HG03139 (cell line): ENCODE measurements around the gene NIN.
"Not testable (repeated sequence)": the region's sequence is repeated elsewhere in the genome, so short reads cannot be mapped to it uniquely, and the experiment has no call there.

Experiments used
- ATAC-seq: cut with Tn5 transposase; IDR thresholded peaks from one replicate; pipeline ENCODE4 v1.9.1; 2021; ENCODE audit not compliant: unreplicated experiment

NIN gene

GRCh38 chr14:50719911-50720759, 110.8 kb downstream of the NIN start:
- ATAC-seq = no peak

GRCh38 chr14:50718949-50719348, 112.0 kb downstream of the NIN start:
- ATAC-seq = no peak

- no peak for ATAC-seq
These were observed 113.2 kb downstream of the NIN start for GRCh38 chr14:50717811-50718210.

GRCh38 chr14:50714450-50715073, 116.4 kb downstream of the NIN start:
- ATAC-seq = no peak

- ATAC-seq = no peak
These were observed 119.9 kb downstream of the NIN start for GRCh38 chr14:50711043-50711442.

GRCh38 chr14:50705026-50705593, 125.9 kb downstream of the NIN start:
- ATAC-seq = no peak

- ATAC-seq = no peak
These were observed 126.4 kb downstream of the NIN start for GRCh38 chr14:50704454-50705010.

- ATAC-seq = no peak
These were observed 133.2 kb downstream of the NIN start for GRCh38 chr14:50697659-50698290.

- not testable (repeated sequence) for ATAC-seq
These were observed 136.7 kb downstream of the NIN start for GRCh38 chr14:50694260-50694659.

- ATAC-seq = no peak
These were observed 142.1 kb downstream of the NIN start for GRCh38 chr14:50688875-50689274.

- ATAC-seq = no peak
These were observed 151.3 kb downstream of the NIN start for GRCh38 chr14:50679674-50680073.

- ATAC-seq = no peak
These were observed 152.8 kb downstream of the NIN start for GRCh38 chr14:50678163-50678562.

GRCh38 chr14:50677527-50678063, 153.4 kb downstream of the NIN start:
- ATAC-seq = no peak

GRCh38 chr14:50676814-50677516, 154.0 kb downstream of the NIN start:
- ATAC-seq = no peak

- no peak for ATAC-seq
These were observed 155.4 kb downstream of the NIN start for GRCh38 chr14:50675597-50675996.

GRCh38 chr14:50670866-50671256, 160.1 kb downstream of the NIN start:
- ATAC-seq = no peak

- no peak for ATAC-seq
These were observed 160.6 kb downstream of the NIN start for GRCh38 chr14:50670196-50670865.
